ES-I3 (cell line): Measurements from ENCODE around the gene GPC4.
"Not testable (repeated sequence)": the region's sequence is repeated elsewhere in the genome, so short reads cannot be mapped to it uniquely, and the experiment has no call there.

Experiments used
- H3K36me3 ChIP-seq: 2 replicates; pipeline ENCODE4 v1.6.1; 2013; ENCODE audit warnings: mild to moderate bottlenecking, low read length, control low read depth, moderate library complexity; ENCODE audit not compliant: insufficient read depth
- H3K4me1 ChIP-seq: 2 replicates; pipeline ENCODE4 v1.6.1; 2013; ENCODE audit warnings: mild to moderate bottlenecking, control low read depth, low read length; ENCODE audit not compliant: insufficient read depth
- H3K9ac ChIP-seq: 2 replicates; pipeline ENCODE4 v1.6.1; 2013; ENCODE audit warnings: low read depth, mild to moderate bottlenecking, low read length, moderate library complexity
- H3K9me3 ChIP-seq: 2 replicates; pipeline ENCODE4 v1.6.1; 2013; ENCODE audit warnings: mild to moderate bottlenecking, low read length, moderate library complexity; ENCODE audit not compliant: control insufficient read depth, insufficient read depth

The GPC4 gene

GRCh38 chrX:133325422-133325821, 89.9 kb downstream of the GPC4 start:
- H3K9ac ChIP-seq = no peak overlapping the region
- no peaks in the 10 kb centered on the region for H3K9me3 ChIP-seq
- peaks cover 9% of the 10 kb centered on the region; the same call in 1 of the 2 replicates for H3K4me1 ChIP-seq
- H3K36me3 ChIP-seq = peaks cover 4% of the 10 kb centered on the region; the same call in 1 of the 2 replicates

DNA sequence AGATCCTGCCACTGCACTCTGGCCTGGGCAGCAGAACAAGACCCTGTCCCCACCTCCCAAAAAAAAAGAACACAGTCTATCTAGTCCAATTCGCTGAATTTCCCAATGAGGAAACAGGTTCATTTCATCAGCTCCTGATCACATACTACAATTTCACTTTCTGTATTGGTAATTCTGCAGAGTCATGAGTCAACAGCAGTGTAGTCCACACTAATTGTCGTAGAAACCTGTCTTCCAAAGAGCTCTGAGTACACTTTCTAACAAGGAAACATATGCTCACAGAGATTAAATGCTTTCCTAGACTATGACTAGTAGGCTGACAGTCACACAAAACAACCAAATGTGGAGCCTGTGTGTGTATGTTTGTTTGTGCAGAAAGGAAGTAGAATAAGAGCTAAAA, 91.9 kb downstream of the GPC4 start:
- peaks cover 4% of the 10 kb centered on the region; the same call in 1 of the 2 replicates for H3K36me3 ChIP-seq
- H3K9me3 ChIP-seq = no peaks in the 10 kb centered on the region
- no peak overlapping the region for H3K9ac ChIP-seq
- peaks cover 9% of the 10 kb centered on the region; the same call in 1 of the 2 replicates for H3K4me1 ChIP-seq

DNA sequence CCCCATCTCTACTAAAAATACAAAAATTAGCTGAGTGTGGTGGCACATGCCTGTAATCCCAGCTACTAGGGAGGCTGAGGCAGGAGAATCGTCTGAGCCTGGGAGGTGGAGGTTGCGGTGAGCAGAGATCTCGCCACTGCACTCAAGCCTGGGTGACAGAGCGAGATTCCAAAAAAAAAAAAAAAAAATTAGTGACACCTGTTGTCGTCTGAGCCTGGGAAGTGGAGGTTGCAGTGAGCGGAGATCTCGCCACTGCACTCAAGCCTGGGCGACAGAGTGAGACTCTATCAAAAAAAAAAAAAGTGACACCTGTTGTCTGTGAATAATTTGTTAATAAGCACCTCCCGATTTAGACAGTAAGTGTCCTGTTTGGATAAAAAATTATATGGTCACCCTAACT, 93.0 kb downstream of the GPC4 start:
- H3K4me1 ChIP-seq, H3K9ac ChIP-seq, H3K9me3 ChIP-seq, H3K36me3 ChIP-seq: not testable (repeated sequence)

- peaks cover 4% of the 10 kb centered on the region; the same call in 1 of the 2 replicates for H3K36me3 ChIP-seq
- H3K9me3 ChIP-seq = no peaks in the 10 kb centered on the region
- H3K4me1 ChIP-seq = peaks cover 5% of the 10 kb centered on the region; the same call in 1 of the 2 replicates
- no peak overlapping the region for H3K9ac ChIP-seq
These were observed 93.8 kb downstream of the GPC4 start for GRCh38 chrX:133321451-133321850.

DNA sequence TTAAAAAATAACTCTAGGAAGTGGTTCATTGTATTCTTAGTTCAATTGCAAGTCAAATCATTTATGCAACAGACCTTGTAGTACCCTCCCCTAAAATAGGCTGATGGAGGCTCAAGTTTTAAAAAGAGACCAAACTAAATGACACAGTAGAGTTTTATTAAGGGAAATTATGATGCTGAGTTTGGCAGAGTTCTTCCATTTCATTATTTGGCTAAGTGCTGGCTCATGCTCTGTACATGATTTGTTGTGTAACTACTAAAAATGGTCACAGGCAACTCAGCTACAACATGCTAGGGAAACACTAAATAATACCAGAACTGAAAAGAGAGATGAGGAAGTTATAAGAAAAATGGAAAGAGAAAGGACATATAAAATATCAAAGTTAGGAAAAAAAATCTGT, 101.0 kb downstream of the GPC4 start:
- no peaks in the 10 kb centered on the region for H3K9me3 ChIP-seq
- H3K9ac ChIP-seq = no peak overlapping the region
- H3K36me3 ChIP-seq = peaks cover 12% of the 10 kb centered on the region; the same call in 1 of the 2 replicates
- peaks cover 14% of the 10 kb centered on the region; the same call in 1 of the 2 replicates for H3K4me1 ChIP-seq

GRCh38 chrX:133308499-133308897, 106.8 kb downstream of the GPC4 start:
- peaks cover 28% of the 10 kb centered on the region for H3K36me3 ChIP-seq
- peaks cover 43% of the 10 kb centered on the region for H3K4me1 ChIP-seq
- H3K9ac ChIP-seq = no peak overlapping the region; the same call in 1 of the 2 replicates
- H3K9me3 ChIP-seq = no peaks in the 10 kb centered on the region

- Histone ChIP-seq H3K36me3 (peaks cover 30% of the 10 kb centered on the region), H3K9me3 (no peaks in the 10 kb centered on the region), H3K4me1 (peaks cover 43% of the 10 kb centered on the region), H3K9ac (peak overlapping the region; percentile 5; the same call in 1 of the 2 replicates)
These were observed 107.4 kb downstream of the GPC4 start for GRCh38 chrX:133307637-133308498.

- H3K36me3 ChIP-seq = peaks cover 30% of the 10 kb centered on the region
- H3K9me3 ChIP-seq = no peaks in the 10 kb centered on the region
- H3K9ac ChIP-seq = no peak overlapping the region
- peaks cover 43% of the 10 kb centered on the region for H3K4me1 ChIP-seq
These were observed 108.2 kb downstream of the GPC4 start for GRCh38 chrX:133307094-133307493.

DNA sequence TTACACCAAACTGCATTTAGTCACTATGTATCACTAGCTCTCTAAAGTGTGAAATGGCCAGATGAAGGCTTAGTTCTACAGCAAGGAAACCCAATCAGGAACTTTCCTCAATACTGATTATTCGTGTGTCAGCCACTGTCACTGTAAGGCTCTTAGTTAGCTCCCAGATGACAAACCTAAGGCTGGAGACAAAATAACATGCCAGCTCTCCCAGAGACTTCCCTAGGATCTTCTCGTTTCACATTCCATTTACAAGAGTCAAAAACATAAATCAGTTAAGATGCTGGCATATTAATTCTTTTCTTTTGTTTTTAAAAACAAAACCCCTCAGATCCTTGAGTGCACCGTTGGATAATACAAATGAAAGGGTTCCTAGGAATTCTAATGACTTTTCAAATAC, 109.0 kb downstream of the GPC4 start:
- Histone ChIP-seq H3K9ac (no peak overlapping the region), H3K36me3 (peaks cover 30% of the 10 kb centered on the region), H3K9me3 (no peaks in the 10 kb centered on the region), H3K4me1 (peaks cover 43% of the 10 kb centered on the region)

GRCh38 chrX:133305348-133305747, 109.9 kb downstream of the GPC4 start:
- no peak overlapping the region for H3K9ac ChIP-seq
- H3K9me3 ChIP-seq = no peaks in the 10 kb centered on the region
- peaks cover 39% of the 10 kb centered on the region for H3K4me1 ChIP-seq
- H3K36me3 ChIP-seq = peaks cover 24% of the 10 kb centered on the region

GRCh38 chrX:133302775-133303445, 112.4 kb downstream of the GPC4 start:
- H3K36me3 ChIP-seq = peaks cover 31% of the 10 kb centered on the region
- peaks cover 17% of the 10 kb centered on the region for H3K4me1 ChIP-seq
- no peak overlapping the region for H3K9ac ChIP-seq
- no peaks in the 10 kb centered on the region for H3K9me3 ChIP-seq

- peaks cover 29% of the 10 kb centered on the region for H3K36me3 ChIP-seq
- no peaks in the 10 kb centered on the region for H3K4me1 ChIP-seq
- H3K9ac ChIP-seq = no peak overlapping the region
- no peaks in the 10 kb centered on the region for H3K9me3 ChIP-seq
These were observed 114.7 kb downstream of the GPC4 start for GRCh38 chrX:133300591-133300990.

- H3K9me3 ChIP-seq = no peaks in the 10 kb centered on the region
- no peaks in the 10 kb centered on the region for H3K4me1 ChIP-seq
- H3K9ac ChIP-seq = no peak overlapping the region
- peaks cover 9% of the 10 kb centered on the region for H3K36me3 ChIP-seq
These were observed 118.0 kb downstream of the GPC4 start for GRCh38 chrX:133297284-133297683.

DNA sequence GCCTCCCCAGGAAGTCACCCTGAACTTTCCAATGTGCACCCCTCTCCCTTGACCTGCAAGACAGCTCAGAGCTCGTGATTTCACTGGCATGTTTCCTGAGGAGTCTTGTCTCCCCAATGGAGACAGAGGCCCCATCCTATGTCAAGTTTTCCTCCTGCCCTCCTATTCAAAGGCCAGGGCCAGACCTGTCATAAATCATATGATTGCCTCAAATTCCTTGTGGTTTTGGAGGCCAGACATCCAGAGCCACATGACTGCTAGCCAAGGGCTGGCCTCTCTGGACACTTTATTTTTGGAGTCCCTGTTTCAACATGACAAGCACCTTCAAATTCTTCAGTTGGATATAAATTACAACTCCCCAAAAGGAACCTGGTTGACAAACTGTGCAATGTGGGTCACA, 121.2 kb downstream of the GPC4 start:
- Histone ChIP-seq H3K4me1 (no peaks in the 10 kb centered on the region), H3K9me3 (no peaks in the 10 kb centered on the region), H3K36me3 (peaks cover 9% of the 10 kb centered on the region; the same call in 1 of the 2 replicates), H3K9ac (no peak overlapping the region)

DNA sequence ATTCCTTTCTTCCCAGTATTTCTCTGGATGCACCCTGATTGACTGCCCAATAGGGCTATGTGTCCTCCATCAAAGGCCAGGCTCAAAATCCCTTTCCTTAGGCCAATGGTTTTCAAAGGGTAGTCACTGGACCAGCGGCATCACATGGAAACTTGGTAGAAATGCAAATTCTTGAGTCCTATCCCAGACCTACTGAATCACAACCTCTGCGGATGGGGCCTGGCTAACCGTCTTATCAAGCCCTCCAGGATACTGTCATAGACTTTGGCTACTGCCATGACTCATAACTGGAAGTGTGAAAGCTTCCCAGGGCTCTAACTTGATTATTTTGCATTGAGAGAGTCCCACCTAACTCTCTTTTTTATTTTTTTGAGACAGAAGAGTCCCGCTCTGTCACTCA, 125.2 kb downstream of the GPC4 start:
- H3K36me3 ChIP-seq = no peaks in the 10 kb centered on the region
- H3K9ac ChIP-seq = no peak overlapping the region
- H3K4me1 ChIP-seq = no peaks in the 10 kb centered on the region
- H3K9me3 ChIP-seq = no peaks in the 10 kb centered on the region
